ENCODE data around the gene TOGARAM1. TPM values are rescaled to one million over a fixed set of nuclear protein-coding genes. Genes with fewer than 3 reads are reported as not detected.

TOGARAM1 gene
- total RNA-seq, 1 experiment from 2014 or later = 6.4 TPM

- H3K36me3 Mint-ChIP-seq = peaks cover 51% of the 10 kb centered on the region
Observed at GRCh38 chr14:44940944-44941343, 21.0 kb upstream of the TOGARAM1 start.

More at GRCh38 chr14:44940944-44941343, 21.0 kb upstream of the TOGARAM1 start:
- no peak overlapping the region for H3K4me3 Mint-ChIP-seq
- ATAC-seq (no peak), DNase-seq (ENCODE audit: low spot score) (no peak)
- peaks cover 18% of the 10 kb centered on the region for H3K9me3 Mint-ChIP-seq
- H3K27ac Mint-ChIP-seq = no peak overlapping the region
- TF ChIP-seq, protein P1, sequence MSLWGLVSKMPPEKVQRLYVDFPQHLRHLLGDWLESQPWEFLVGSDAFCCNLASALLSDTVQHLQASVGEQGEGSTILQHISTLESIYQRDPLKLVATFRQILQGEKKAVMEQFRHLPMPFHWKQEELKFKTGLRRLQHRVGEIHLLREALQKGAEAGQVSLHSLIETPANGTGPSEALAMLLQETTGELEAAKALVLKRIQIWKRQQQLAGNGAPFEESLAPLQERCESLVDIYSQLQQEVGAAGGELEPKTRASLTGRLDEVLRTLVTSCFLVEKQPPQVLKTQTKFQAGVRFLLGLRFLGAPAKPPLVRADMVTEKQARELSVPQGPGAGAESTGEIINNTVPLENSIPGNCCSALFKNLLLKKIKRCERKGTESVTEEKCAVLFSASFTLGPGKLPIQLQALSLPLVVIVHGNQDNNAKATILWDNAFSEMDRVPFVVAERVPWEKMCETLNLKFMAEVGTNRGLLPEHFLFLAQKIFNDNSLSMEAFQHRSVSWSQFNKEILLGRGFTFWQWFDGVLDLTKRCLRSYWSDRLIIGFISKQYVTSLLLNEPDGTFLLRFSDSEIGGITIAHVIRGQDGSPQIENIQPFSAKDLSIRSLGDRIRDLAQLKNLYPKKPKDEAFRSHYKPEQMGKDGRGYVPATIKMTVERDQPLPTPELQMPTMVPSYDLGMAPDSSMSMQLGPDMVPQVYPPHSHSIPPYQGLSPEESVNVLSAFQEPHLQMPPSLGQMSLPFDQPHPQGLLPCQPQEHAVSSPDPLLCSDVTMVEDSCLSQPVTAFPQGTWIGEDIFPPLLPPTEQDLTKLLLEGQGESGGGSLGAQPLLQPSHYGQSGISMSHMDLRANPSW (CRISPR knock-in tag; conservative IDR thresholded peaks at IDR 0.05; ENCODE audit: low read depth) = no peak
- TF ChIP-seq RELA (CRISPR knock-in tag; IDR thresholded peaks at IDR 0.05; ENCODE audit: borderline replicate concordance) (no peak), CREB1 (CRISPR knock-in tag; IDR thresholded peaks at IDR 0.05) (no peak), OVOL2 (CRISPR knock-in tag; IDR thresholded peaks at IDR 0.05; ENCODE audit: borderline replicate concordance) (no peak), ATF6 (CRISPR knock-in tag; IDR thresholded peaks at IDR 0.05) (no peak), IRF2 (CRISPR knock-in tag; IDR thresholded peaks at IDR 0.05; ENCODE audit: borderline replicate concordance, low read depth) (no peak), GABPB1 (CRISPR knock-in tag; IDR thresholded peaks at IDR 0.05) (no peak), ZNF396 (CRISPR knock-in tag; IDR thresholded peaks at IDR 0.05; ENCODE audit: borderline replicate concordance) (no peak)
- TF ChIP-seq, protein P2, sequence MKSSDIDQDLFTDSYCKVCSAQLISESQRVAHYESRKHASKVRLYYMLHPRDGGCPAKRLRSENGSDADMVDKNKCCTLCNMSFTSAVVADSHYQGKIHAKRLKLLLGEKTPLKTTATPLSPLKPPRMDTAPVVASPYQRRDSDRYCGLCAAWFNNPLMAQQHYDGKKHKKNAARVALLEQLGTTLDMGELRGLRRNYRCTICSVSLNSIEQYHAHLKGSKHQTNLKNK (CRISPR knock-in tag; IDR thresholded peaks at IDR 0.05) = no peak
- TF ChIP-seq, protein P3, sequence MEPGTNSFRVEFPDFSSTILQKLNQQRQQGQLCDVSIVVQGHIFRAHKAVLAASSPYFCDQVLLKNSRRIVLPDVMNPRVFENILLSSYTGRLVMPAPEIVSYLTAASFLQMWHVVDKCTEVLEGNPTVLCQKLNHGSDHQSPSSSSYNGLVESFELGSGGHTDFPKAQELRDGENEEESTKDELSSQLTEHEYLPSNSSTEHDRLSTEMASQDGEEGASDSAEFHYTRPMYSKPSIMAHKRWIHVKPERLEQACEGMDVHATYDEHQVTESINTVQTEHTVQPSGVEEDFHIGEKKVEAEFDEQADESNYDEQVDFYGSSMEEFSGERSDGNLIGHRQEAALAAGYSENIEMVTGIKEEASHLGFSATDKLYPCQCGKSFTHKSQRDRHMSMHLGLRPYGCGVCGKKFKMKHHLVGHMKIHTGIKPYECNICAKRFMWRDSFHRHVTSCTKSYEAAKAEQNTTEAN (CRISPR knock-in tag; IDR thresholded peaks at IDR 0.05) = no peak
- TF ChIP-seq, protein P4, sequence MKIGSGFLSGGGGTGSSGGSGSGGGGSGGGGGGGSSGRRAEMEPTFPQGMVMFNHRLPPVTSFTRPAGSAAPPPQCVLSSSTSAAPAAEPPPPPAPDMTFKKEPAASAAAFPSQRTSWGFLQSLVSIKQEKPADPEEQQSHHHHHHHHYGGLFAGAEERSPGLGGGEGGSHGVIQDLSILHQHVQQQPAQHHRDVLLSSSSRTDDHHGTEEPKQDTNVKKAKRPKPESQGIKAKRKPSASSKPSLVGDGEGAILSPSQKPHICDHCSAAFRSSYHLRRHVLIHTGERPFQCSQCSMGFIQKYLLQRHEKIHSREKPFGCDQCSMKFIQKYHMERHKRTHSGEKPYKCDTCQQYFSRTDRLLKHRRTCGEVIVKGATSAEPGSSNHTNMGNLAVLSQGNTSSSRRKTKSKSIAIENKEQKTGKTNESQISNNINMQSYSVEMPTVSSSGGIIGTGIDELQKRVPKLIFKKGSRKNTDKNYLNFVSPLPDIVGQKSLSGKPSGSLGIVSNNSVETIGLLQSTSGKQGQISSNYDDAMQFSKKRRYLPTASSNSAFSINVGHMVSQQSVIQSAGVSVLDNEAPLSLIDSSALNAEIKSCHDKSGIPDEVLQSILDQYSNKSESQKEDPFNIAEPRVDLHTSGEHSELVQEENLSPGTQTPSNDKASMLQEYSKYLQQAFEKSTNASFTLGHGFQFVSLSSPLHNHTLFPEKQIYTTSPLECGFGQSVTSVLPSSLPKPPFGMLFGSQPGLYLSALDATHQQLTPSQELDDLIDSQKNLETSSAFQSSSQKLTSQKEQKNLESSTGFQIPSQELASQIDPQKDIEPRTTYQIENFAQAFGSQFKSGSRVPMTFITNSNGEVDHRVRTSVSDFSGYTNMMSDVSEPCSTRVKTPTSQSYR (CRISPR knock-in tag; IDR thresholded peaks at IDR 0.05) = no peak
- TF ChIP-seq, protein P5, sequence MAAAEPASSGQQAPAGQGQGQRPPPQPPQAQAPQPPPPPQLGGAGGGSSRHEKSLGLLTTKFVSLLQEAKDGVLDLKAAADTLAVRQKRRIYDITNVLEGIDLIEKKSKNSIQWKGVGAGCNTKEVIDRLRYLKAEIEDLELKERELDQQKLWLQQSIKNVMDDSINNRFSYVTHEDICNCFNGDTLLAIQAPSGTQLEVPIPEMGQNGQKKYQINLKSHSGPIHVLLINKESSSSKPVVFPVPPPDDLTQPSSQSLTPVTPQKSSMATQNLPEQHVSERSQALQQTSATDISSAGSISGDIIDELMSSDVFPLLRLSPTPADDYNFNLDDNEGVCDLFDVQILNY (CRISPR knock-in tag; IDR thresholded peaks at IDR 0.05) = no peak
- TF ChIP-seq, protein P6, sequence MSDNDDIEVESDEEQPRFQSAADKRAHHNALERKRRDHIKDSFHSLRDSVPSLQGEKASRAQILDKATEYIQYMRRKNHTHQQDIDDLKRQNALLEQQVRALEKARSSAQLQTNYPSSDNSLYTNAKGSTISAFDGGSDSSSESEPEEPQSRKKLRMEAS (CRISPR knock-in tag; IDR thresholded peaks at IDR 0.05) = no peak
- ChIA-PET POLR2A (no interaction called here), CTCF (no interaction called here)
- no peaks in the 10 kb centered on the region for H3K4me1 Mint-ChIP-seq
- no peaks in the 10 kb centered on the region for H3K27me3 Mint-ChIP-seq (ENCODE audit: low read depth)

All from WTC11 (cell line).